ENCODE measurements around the gene WDR59. TPM values are rescaled to one million over a fixed set of nuclear protein-coding genes. Genes with fewer than 3 reads are reported as not detected.
"Not testable (repeated sequence)": the region's sequence is repeated elsewhere in the genome, so short reads cannot be mapped to it uniquely, and the experiment has no call there.

The WDR59 gene
- polyA plus RNA-seq, 2 of the 4 experiments (the other 2 are of a cell fraction), result 33.4 to 52.2 TPM

DNA sequence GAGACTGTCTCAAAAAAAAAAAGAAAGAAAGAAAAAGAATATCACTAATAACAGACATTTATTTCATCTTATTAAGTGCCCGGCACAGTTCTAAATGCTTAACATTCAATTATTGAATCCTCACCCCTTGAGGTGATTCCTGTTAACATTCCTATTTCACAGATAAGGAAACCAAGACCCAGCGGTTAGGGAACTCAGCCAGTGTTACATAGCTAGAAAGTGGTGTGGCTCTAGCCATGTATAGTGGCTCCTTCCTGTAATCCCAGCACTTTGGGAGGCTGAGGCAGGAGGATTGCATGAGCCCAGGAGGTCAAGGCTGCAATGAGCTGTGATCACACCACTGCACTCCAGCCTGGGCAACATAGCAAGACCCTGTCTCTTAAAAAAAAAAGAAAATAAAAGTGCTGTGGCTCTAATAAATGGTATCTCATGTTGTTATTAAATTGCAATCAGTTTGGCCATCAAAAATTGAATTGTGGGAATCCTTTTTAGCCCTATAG, 42.0 kb upstream of the WDR59 start:
- Histone ChIP-seq H3K4me1 (peaks cover 44% of the 10 kb centered on the region), H3K9me3 (no peaks in the 10 kb centered on the region), H3K4me3 (no peak overlapping the region), H3K27ac (peak overlapping the region; percentile 44 to 61; a peak in 3 of 6 replicates), H3K4me2 (no peak overlapping the region; the same call in 2 of the 3 replicates)
- 97% methylated on average over 2 of the region's 2 CpGs for WGBS (ENCODE audit: missing lambda C conversion rate)
- TF ChIP-seq JUN (IDR thresholded peaks at IDR 0.05) (no peak), HOXA7 (CRISPR knock-in tag; IDR thresholded peaks at IDR 0.05) (no peak), KDM1A (IDR thresholded peaks at IDR 0.05; ENCODE audit: low read depth) (no peak), SREBF2 (IDR thresholded peaks at IDR 0.05) (no peak), RAD21 (conservative IDR thresholded peaks at IDR 0.05 in 1 of 2, IDR thresholded peaks at IDR 0.05 in 1 of 2) (no peak), FOXS1 (CRISPR knock-in tag; IDR thresholded peaks at IDR 0.05) (no peak), NFE2L2 (conservative IDR thresholded peaks at IDR 0.05; ENCODE audit: low read length) (no peak), HOXB13 (CRISPR knock-in tag; IDR thresholded peaks at IDR 0.05; ENCODE audit: low read depth) (no peak), SMC3 (IDR thresholded peaks at IDR 0.05) (no peak), FOSL2 (IDR thresholded peaks at IDR 0.05) (no peak), FOSL2 (CRISPR knock-in tag; IDR thresholded peaks at IDR 0.05) (no peak), TFCP2L1 (CRISPR knock-in tag; IDR thresholded peaks at IDR 0.05) (no peak)
- TF ChIP-seq, protein P1, sequence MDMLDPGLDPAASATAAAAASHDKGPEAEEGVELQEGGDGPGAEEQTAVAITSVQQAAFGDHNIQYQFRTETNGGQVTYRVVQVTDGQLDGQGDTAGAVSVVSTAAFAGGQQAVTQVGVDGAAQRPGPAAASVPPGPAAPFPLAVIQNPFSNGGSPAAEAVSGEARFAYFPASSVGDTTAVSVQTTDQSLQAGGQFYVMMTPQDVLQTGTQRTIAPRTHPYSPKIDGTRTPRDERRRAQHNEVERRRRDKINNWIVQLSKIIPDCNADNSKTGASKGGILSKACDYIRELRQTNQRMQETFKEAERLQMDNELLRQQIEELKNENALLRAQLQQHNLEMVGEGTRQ (IDR thresholded peaks at IDR 0.05), result no peak
- TF ChIP-seq, protein P2, sequence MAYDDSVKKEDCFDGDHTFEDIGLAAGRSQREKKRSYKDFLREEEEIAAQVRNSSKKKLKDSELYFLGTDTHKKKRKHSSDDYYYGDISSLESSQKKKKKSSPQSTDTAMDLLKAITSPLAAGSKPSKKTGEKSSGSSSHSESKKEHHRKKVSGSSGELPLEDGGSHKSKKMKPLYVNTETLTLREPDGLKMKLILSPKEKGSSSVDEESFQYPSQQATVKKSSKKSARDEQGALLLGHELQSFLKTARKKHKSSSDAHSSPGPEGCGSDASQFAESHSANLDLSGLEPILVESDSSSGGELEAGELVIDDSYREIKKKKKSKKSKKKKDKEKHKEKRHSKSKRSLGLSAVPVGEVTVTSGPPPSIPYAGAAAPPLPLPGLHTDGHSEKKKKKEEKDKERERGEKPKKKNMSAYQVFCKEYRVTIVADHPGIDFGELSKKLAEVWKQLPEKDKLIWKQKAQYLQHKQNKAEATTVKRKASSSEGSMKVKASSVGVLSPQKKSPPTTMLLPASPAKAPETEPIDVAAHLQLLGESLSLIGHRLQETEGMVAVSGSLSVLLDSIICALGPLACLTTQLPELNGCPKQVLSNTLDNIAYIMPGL (CRISPR knock-in tag; IDR thresholded peaks at IDR 0.05; ENCODE audit: borderline replicate concordance), result no peak
- TF ChIP-seq, protein P3, sequence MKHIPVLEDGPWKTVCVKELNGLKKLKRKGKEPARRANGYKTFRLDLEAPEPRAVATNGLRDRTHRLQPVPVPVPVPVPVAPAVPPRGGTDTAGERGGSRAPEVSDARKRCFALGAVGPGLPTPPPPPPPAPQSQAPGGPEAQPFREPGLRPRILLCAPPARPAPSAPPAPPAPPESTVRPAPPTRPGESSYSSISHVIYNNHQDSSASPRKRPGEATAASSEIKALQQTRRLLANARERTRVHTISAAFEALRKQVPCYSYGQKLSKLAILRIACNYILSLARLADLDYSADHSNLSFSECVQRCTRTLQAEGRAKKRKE (CRISPR knock-in tag; IDR thresholded peaks at IDR 0.05; ENCODE audit: low read depth), result no peak
- ChIA-PET CTCF (interaction anchor here (2.4 to 2.9 kb wide), 2 partner anchors 29 to 84 kb away, joined by 8 to 16 read pairs; partner anchors contain the start of gene ZNRF1), POLR2A (no interaction called here)
- no peak for DNase-seq (ENCODE audit: low read depth in 1 of 2, low spot score in 1 of 2)
- FAIRE-seq, result no peak
- ATAC-seq, result no peak

DNA sequence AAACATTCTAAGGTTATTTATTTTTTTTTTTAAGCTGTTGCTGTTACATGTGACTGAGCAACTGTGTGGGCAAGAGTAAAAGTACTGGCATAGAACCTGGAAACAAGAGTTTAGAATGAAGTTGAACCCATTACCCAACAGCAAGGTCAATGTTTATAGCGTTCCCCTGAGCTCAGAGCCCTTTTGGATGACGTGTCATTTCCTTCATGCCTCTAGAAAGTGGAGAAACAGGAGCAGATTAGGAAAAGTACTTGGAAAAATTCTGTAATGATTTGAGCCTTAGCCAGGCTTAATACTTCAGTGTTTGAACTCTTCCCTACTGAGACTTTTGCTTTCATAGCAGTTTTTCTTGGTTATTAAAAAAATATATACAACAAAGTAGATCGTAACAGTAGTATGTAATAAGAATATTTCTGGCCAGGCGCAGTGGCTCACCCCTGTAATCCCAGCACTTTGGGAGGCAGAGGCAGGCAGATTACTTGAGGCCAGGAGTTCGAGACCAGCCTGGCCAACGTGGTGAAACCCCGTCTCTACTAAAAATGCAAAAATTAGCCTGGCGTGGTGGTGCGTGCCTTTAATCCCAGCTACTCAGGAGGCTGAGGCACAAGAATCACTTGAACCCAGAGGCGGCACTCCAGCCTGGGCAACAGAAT, 41.4 kb upstream of the WDR59 start:
- peak; percentile 48 for TF ChIP-seq MAFK (IDR thresholded peaks at IDR 0.05; ENCODE audit: partially characterized antibody)
- FAIRE-seq, H3K4me3 ChIP-seq, POLR2A ChIA-PET, H3K9me3 ChIP-seq: not testable (repeated sequence)
- ATAC-seq (peak; percentile 65 to 67; a peak in 4 of 6 replicates), DNase-seq (ENCODE audit: low read depth in 1 of 2, low spot score in 1 of 2) (peak; percentile 41 to 49)
- CTCF ChIA-PET, result interaction anchor here (2.4 to 2.9 kb wide), 2 partner anchors 28 to 84 kb away, joined by 8 to 16 read pairs; partner anchors contain the start of gene ZNRF1
- H3K27ac ChIP-seq, result peak overlapping the region; percentile 44 to 61; a peak in 5 of 6 replicates
- 73% methylated on average over 10 of the region's 10 CpGs for WGBS (ENCODE audit: missing lambda C conversion rate)
- peaks cover 44% of the 10 kb centered on the region for H3K4me1 ChIP-seq
- H3K4me2 ChIP-seq, result peak overlapping the region; percentile 49

DNA sequence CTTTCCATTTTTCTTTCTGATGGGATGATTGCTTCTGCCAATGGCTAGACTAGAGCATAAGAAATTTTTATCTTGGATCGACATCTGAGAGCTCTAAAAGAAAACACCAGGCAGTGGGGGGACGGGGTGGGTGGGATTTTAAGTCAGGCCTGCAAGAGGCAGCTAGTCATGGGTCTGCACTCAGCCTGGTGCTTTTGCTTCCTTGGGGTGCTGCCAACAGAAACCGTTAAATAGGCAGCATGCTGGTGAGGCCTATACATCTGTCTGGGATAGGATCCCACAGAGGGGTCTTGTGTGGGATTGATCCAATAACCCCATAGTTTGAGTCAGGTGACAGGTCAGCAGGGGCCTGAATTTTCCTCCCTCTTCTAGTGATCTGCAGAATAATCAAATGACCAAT, 40.8 kb upstream of the WDR59 start:
- 38% methylated on average over 3 of the region's 3 CpGs for WGBS (ENCODE audit: missing lambda C conversion rate)
- Histone ChIP-seq H3K4me1 (peaks cover 44% of the 10 kb centered on the region), H3K27ac (peak overlapping the region; percentile 44 to 61; a peak in 5 of 6 replicates), H3K4me3 (no peak overlapping the region), H3K9me3 (peaks cover 10% of the 10 kb centered on the region), H3K4me2 (peak overlapping the region; percentile 49)
- DNase-seq (ENCODE audit: low read depth in 1 of 2, low spot score in 1 of 2), result no peak
- ChIA-PET CTCF (interaction anchor here (2.4 to 2.9 kb wide), 2 partner anchors 27 to 85 kb away, joined by 8 to 16 read pairs; partner anchors contain the start of gene ZNRF1), POLR2A (interaction anchor here (0.8 kb wide), 1 partner anchor 14 kb away, joined by 4 read pairs; no protein-coding TSS in a partner anchor)
- TF ChIP-seq, protein P4, sequence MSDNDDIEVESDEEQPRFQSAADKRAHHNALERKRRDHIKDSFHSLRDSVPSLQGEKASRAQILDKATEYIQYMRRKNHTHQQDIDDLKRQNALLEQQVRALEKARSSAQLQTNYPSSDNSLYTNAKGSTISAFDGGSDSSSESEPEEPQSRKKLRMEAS (IDR thresholded peaks at IDR 0.05), result no peak
- TF ChIP-seq SMC3 (IDR thresholded peaks at IDR 0.05) (no peak), ZC3H11A (IDR thresholded peaks at IDR 0.05) (no peak), ZSCAN20 (CRISPR knock-in tag; IDR thresholded peaks at IDR 0.05) (no peak), KDM5A (IDR thresholded peaks at IDR 0.05) (no peak), RARB (CRISPR knock-in tag; IDR thresholded peaks at IDR 0.05) (no peak), MAZ (IDR thresholded peaks at IDR 0.05; ENCODE audit: borderline replicate concordance, low read depth, low read length) (no peak), HDAC2 (IDR thresholded peaks at IDR 0.05) (no peak), RAD21 (conservative IDR thresholded peaks at IDR 0.05 in 1 of 2, IDR thresholded peaks at IDR 0.05 in 1 of 2) (no peak), EHF (CRISPR knock-in tag; IDR thresholded peaks at IDR 0.05) (no peak)
- TF ChIP-seq, protein P2 (CRISPR knock-in tag; IDR thresholded peaks at IDR 0.05; ENCODE audit: borderline replicate concordance), result no peak
- FAIRE-seq, result no peak
- peak; percentile 48 to 58; a peak in 3 of 6 replicates for ATAC-seq
